ENCODE results near the gene FARS2.
"Not testable (repeated sequence)": the region's sequence is repeated elsewhere in the genome, so short reads cannot be mapped to it uniquely, and the experiment has no call there.

The FARS2 gene

GRCh38 chr6:5673019-5673790, 411.9 kb downstream of the FARS2 start:
- no peak for DNase-seq

- no peak for DNase-seq
These were observed 412.8 kb downstream of the FARS2 start for GRCh38 chr6:5674141-5674540.

- no peak for DNase-seq
These were observed 413.4 kb downstream of the FARS2 start for GRCh38 chr6:5674721-5675120.

DNA sequence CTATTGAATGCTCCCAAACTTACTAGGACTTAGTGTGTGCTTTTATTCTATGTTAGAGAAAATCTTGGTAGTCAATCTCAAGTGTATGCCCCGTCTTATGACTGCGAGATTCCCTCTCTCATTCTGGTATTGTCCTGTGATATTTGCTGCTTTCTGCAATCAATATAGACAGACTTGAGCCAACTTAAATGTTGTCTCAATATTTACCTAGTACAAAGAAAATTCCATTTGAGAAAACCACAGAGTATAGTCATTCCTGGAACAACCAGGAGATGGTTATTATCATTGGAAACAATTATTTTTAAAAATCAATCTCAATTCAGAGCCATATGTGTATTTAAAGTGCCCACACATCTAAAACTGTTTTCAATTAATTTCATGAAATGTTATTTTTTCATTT, 415.4 kb downstream of the FARS2 start:
- no peak for DNase-seq

DNA sequence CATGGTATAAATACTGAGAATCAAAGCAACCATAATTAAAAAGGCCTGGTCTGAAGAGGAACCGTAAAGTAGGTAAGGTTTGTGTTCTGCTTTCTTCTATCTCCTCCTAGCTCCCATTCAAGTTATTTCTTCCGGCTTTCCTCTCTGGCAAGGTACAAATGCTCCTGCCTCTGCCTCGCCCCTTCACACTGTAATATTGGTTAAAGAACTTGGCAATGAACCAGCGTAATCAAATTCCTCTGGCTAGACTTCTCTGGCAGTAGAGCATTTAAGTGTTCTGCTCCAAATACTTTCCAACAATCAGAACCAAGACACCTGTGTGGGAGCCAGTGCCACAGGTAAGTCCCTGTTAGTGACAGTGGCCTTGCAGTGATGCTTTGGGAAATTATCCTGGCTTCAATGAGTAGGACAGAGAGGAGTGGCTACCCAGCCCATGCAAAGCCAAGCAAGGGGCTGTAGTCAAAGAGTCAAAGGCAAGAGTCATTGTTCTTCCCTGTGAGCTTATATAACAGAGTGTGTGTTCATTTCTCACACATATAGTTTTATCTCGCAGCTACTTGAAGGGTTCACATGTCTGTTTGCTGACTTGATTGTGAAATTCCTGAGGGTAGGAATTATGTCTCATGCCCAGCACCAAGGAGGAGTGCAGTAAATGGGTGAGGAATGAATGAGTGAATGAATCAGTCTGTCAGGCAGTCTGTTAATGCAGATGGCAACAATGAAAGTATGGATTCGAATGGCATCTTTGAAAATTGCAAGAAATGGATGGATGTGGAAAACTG, 416.1 kb downstream of the FARS2 start:
- no peak for DNase-seq

GRCh38 chr6:5679270-5679669, 418.0 kb downstream of the FARS2 start:
- no peak for DNase-seq

DNA sequence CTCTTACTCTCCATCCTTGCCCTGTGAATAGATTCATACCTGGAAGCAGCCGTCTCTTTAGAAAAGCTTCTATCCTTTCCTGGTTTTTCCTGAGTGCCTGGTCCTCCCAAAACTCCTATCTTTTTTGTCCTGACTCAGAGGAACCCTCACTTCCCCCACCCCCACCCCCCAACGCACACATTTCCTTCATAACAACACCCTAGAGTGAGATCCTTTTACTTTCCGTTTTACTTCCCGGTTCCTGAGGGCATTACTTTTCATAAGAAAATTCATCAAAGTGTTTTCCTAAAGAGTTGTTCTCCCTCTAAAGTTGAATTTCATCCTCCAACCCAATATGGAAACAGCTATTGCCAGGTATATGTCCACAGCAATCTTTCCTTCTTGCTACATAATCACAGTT, 418.4 kb downstream of the FARS2 start:
- no peak for DNase-seq

DNA sequence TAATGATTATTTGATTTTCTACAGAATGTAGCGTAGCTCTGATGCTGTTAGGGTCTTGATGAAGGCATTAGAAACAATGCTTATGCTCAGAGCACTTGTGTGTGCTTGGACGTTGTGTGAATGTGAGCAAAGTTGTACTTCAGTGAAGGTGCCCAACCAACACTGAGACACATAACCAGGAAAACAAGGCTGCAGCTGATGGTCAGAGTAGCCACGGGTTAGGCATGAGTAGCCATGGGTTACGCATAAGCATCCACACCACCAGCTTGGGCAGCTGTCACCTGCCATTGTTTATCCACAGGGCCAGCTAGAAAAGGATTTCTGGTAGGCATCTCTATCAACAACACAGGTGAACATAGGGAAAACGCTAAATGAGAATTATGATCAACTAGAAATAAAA, 418.8 kb downstream of the FARS2 start:
- no peak for DNase-seq

- DNase-seq, result no peak
These were observed 420.2 kb downstream of the FARS2 start for GRCh38 chr6:5681480-5681879.

DNA sequence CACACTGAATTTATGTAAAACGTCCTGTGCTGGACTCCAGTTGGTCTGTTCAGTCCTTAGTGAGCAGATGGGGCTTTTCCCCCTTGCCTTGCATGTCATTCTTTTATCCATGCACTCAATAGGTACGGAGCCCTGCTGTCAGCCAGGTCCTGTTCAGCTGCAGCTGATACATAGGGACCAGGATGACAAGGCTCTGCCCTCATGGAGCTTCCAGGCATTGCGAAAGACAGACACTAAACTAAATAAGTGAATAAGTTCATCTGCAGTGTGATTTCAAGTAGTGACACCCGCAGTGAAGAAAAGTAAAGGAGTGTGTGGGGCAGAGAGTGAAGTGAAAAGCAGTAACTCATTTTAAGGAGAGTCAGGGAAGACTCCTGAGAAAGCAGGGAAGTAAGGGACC, 421.2 kb downstream of the FARS2 start:
- no peak for DNase-seq

GRCh38 chr6:5683747-5684146, 422.4 kb downstream of the FARS2 start:
- not testable (repeated sequence) for DNase-seq

DNA sequence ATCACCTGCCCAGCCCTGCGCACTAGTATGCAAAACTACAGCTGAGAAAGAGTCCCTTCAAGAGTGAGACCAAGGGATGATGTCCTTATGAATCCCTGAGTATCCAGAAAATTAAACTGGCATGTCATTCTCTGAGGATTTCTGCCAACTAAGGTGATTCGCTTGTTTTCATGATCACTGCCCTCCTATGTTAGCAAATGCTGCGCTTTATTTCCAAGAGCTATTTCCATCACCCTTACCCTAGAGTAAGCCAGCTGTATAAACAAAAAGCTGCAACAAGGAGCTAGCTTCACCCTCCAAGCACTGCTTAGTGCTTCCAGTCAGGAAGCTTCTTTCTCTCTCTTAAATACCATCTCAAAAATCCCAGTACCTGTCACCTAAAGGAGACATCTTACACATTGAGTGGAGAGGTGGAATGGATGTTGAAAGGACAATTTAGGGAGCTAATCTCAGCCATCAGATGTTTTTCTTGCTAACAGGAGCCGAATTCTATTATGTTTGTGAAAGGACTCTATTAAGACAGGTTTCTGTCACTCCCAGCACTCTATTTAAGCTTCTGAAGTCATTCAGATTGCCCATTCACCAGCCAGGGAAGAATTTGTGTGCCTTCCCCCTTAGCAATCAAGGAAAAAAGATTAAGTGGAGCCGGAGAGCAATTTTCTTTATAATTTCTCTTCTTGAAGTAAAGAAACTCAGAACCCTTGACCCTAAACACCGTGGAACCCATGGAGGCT, 423.2 kb downstream of the FARS2 start:
- no peak for DNase-seq

DNA sequence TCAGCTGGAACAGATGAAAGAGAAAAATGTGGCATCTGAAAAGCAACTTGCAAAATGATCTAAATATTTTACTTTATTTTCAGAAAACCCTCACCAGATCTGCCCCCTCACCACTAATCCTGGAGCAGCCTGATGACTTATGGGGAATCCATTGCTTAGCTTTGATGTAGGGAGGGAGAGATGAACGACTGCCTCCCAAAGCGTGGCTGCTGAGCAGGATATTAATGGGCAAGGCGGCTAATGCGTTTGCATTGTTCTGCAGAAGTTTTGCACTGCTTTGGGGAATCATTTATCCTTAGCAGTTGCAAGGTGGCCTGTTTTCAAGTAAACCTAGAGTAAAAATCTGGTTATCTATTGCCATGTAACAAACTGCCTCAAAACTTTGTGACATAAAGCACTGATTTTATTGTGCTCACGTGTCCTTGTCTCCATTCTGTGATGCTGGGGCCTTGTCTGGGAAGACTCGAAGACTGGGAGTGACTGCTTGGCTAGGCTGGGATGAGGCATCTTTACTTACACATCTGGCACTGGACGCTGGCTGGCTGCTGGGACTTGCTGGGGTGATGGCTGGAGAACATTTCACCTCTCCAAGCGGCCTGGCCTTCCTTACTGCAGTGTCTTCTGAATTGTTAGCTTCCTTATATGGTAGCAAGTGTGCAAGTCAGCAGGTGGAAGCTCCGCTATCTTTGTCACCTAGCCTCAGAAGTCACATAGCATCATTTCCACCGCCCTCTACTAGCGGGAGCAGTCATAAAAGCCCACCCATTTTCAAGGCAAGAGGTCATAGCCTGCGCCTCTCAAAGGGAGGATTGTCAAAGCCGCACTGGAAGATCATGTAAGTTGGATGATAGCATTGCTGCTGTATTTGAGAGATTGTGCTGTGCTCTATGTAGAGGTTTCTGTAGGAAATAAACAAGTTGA, 432.2 kb downstream of the FARS2 start:
- no peak for DNase-seq

- DNase-seq, result no peak
These were observed 434.2 kb downstream of the FARS2 start for GRCh38 chr6:5695260-5696245.

- DNase-seq, result no peak
These were observed 436.2 kb downstream of the FARS2 start for GRCh38 chr6:5697508-5697907.

- DNase-seq, result no peak
These were observed 437.0 kb downstream of the FARS2 start for GRCh38 chr6:5698318-5698717.

GRCh38 chr6:5699064-5699463, 437.8 kb downstream of the FARS2 start:
- not testable (repeated sequence) for DNase-seq

DNA sequence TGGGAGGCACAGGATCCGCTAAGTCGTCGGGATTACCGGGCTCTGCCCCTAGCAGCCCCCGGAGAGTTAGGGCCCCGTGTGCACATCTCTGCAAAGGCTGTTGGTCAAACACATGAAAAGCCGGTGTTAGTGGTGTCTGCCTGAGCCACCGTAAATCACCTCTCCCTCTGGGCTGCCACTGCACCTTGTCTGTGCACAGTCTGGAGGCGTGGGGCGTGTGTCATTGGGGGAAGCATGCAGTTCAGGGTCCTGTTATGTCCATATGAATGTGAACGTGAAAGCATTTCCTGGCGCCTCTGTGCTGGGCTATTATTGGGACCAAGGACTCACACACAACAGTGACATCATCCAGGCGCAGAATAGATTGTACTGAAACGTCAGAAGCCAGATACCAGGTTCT, 439.9 kb downstream of the FARS2 start:
- no peak for DNase-seq

DNA sequence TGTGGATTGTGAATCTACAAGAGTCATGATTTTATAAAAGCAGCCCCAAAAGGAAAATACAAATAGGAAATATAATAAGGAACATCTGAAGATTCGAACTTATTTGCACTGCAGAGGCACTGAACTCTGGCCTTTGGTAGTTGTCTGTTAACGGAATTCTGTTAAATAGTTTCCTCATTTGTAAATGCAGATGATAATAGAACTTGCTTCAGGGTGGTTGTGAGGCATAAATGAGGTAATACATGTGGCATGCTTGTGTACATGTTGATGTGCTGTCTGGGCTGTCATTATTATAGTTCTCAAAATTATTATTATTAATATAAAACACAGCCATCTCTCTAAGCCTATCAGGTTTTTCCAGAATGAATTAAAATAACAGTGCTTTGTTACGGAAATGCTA, 443.4 kb downstream of the FARS2 start:
- no peak for DNase-seq

DNA sequence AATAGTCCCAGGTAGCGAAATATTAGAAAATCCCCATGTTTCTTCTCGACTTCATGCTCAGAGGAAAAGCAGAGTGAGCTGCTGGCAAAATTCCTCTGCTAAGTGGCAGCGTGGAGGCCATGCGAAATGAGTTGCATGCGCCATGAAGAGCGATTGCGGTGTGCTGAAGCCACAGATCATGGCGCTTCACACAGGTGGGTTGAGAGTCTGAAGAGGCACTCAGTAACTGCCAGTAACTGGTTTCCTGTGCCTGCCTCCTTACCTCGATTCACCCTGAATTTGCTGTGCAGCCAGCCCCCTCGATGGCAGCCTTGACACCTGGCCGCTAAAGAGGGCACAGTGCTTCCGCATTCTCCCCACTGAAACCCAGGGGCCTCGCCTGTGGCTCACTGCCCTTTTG, 443.9 kb downstream of the FARS2 start:
- DNase-seq, result no peak

All from activated gamma-delta T cell treated with Interleukin-2 at 50 U/mL for 16 hours (primary cell).